RKO (cell line): ENCODE results near the gene LNPEP.

ENCODE experiments used
- DNase-seq: peaks from one replicate; pipeline ENCODE4 v3.0.0-alpha.2; 2016; ENCODE audit warnings: low spot score

The LNPEP gene

DNA sequence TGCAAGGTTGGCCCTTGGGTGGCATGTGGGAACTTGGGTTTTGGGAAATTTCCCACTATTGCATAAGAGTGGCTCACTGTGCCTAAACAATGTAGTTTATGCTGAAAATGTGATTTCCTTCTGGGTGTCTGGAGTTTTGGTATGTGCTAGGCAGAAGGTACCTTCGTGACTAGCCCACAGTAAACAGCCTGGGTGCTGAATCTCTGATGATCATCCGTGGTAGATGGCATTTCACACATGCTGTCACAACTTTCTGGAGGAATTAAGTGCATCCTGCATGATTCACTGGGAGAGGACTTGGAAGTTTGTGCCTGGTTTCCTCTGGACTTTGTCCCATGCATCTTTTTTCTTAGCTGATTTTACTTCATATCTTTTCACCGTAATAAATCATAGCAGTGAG is 64.5 kb downstream of the LNPEP start:
- DNase-seq, result no peak

DNA sequence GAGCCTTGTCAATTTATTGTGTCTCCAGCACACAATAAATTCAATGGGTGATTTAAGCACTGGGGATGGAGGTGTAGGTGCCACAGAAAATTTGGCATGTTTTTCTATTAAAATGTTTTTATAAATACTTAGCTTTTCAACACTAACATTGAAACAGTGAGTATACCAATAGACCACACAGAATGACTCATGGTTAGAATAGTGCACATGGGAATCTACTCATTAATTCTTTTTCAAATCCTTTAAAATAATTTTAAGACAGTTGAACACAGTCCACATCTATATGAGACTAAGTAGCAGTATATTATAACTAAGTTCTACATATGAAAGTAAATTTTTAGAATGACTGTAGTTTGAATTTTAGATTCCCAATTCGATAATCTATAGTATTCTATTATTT is 67.1 kb downstream of the LNPEP start:
- DNase-seq, result no peak

DNA sequence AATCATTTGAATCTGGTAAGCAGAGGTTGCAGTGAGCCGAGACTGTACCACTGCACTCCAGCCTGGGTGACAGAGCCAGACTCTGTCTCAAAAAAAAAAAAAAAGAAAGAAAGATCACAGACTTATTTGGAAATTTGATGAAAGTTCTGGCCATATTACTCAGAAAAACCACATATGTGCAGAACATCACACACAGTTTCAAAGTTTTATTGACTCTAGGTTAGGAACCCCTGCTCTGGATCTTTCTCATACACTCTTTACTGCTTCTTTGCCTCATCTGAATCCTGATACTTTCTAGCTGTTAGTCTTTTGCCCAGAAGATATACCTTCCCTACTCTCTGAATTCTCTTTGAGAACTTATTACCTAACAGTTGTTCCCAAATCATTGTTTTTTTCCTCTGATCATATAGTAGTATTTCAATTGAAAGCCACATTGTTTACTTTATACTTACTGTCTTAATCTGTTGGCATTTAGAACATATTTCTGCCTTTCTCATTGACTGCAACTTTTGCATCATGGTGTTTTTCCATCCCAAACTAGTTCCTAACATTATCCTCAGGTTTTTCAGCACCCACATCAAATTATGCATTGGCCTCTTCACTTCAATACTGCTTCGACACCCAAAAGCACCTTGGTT is 68.7 kb downstream of the LNPEP start:
- no peak for DNase-seq

GRCh38 chr5:97006454-97007060 is 70.7 kb downstream of the LNPEP start:
- DNase-seq, result no peak

DNA sequence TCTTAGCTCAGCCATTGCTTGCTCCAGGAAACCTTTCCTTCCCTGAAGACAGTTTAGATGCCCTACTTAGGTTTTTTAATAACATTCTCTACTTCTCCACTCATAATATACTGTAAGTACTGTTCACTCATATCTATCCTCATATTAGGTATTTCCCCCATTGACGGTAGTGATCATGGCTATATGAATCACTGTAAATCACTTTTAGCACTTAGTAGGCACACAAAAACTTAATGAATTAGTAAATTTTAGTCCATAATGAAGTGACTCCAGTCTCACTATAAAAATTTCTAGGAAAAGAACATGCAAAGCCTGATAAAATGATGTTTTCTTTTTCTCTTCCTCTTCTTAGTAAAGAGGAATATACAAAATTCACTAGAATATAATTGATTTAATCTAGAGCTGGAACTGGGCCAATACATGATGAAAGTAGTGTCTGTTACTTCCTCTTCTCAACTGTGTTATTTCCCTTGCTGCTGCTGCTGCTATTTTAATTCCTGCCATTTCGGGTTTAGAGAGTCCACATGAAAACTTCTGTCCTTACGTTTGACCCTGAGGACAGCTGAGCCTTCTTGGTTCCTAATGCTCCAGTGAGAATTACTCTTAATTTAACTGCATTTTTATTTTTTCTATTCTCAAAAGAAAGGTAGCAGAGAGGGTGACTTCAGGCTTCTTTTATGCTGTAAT is 73.5 kb downstream of the LNPEP start:
- DNase-seq, result no peak

DNA sequence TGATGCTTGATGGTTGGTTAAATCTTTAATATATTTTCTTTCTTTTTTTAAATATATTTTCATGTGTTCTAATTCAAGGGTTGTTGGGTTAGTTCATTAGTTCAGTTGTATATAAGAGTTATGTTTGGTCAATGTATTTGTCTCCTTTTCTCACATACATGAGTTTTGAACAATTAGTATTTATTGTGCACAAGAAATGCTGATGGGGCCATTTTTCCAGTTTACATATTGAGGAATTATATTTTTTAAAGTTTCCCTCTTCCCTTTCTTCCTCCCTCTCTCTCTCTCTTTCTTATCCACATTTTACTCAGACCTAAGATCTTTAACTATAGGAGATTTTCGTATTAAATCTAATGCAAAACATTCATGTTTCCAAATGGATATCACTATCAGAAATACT is 74.0 kb downstream of the LNPEP start:
- no peak for DNase-seq

DNA sequence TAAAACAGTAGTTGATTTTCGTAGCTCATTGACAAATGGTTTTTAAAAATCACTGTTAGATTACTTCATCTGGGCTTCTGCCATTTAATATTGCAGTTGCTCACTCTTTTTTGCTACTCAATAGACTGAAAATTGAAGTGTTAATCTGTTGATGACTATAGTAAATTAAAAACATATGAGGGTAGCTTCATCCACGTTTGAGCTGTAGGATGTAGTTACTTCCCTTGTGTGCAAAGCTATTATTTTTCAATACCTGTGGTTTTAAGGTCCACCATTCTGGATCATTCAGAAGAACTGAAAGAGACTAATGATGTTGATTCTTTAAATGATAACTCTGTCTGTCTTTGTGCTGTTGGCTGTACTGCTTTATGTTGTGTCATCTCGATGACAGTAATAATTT is 74.7 kb downstream of the LNPEP start:
- no peak for DNase-seq

- no peak for DNase-seq
Measured at GRCh38 chr5:97011567-97011966, 75.7 kb downstream of the LNPEP start.

DNA sequence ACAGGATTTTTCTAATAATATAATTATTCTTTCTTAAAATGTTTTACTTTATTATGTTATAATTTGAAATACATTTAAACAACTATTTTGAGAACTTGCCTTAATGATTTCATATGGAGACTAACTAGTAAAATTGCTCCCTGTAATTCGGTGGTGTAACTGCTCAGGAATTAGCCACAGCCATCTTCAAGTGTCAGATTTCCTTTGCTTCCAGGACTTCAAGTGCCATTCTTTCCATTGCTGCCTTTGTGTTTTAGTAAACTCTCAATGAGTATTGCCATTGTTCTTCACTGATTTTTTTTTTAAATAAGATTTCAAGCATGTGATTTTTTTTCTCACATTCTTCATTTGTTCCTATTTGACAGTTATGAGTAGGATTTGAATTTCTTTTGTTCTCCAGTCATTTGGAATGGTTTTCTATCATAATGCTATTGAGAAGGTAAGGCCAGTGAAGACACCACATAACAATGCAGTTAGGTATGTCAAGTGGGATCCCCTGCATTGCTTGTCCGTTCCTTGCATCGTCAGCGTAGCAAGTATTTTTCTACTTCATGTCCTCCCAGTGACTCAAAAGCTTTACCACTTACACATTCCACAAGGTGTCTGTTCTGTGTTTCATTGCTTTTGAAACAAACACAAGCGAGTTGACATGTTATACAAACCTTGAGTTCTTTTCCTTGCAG is 83.7 kb downstream of the LNPEP start:
- no peak for DNase-seq

- no peak for DNase-seq
Measured at GRCh38 chr5:97021416-97021815, 85.5 kb downstream of the LNPEP start.

DNA sequence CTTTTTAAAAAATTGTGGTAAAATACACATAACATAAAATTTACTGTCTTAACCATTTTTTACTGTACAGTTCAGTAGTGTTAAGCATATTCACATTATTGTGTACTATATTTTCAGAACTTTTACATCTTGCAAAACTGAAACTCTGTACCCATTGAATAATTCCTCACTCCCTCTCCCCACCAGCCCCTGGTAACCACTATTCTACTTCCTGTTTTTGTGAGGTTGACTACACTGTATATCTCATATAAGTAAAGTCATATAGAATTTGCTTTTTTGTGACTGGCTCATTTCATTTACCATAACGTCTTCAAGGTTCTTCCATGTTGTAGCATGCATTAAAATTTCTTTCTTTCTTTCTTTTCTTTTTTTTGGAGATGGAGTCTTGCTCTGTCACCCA is 87.0 kb downstream of the LNPEP start:
- DNase-seq, result no peak

DNA sequence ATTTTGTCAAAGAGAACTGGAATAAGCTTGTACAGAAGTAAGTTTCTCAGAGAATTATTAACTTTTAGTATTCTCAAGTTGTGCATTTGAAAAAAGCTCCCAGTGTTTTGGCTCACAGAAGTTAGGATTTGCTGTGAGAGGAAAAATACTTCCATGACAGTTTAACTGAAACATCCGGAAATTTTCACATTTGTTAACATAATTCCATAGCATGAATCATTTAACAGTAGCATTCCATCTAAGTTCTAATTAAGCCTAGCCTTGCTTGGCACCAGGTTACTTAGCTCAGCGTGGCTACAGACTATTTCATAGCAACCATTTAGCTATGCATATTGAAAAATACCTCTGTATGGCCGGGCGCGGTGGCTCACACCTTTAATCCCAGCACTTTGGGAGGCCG is 90.8 kb downstream of the LNPEP start:
- DNase-seq, result no peak

- DNase-seq, result no peak
Measured at GRCh38 chr5:97037819-97038218, 101.9 kb downstream of the LNPEP start.

DNA sequence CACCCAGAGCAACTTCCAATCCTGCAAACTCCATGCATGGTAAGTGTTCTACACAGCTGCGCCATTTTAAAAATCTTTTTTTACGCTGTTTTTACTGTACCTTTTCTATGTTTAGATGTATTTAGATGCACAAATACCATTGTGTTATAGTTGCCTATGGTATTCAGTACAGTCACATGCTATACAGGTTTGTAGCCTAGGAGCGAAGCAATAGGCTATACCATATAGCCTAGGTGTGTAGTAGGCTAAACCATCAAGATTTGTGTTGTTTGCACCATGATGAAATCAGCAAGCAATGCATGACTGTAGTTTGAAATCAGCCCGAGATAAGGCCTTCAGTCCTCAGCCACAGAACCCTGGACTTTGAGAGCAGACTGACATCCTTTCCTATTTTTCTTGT is 105.4 kb downstream of the LNPEP start:
- no peak for DNase-seq

DNA sequence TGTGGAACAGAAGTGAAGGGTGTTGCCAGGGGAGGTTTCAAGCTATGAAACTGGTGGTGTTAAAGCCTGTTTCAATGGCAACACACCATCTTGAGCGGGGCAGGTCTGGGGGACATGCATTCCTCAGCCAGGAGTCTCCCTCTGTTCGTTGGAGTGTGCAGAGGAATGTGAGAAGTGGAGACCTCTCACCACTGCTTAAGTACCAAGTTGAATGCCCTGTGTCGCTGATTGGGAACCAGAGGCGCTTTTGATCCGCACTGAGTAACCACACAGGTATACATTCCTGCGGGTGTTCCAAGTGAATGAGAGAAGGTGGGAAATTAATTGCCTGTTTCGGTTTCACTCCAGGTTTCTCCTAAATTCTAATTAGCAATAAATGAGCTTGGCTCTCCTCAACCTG is 107.1 kb downstream of the LNPEP start:
- no peak for DNase-seq

GRCh38 chr5:97043511-97043910 is 107.6 kb downstream of the LNPEP start:
- no peak for DNase-seq

GRCh38 chr5:97044052-97044451 is 108.2 kb downstream of the LNPEP start:
- peak; percentile 21 for DNase-seq

- peak; percentile 38 for DNase-seq
Measured at GRCh38 chr5:97046270-97046982, 110.5 kb downstream of the LNPEP start.

- no peak for DNase-seq
Measured at GRCh38 chr5:97047076-97047475, 111.2 kb downstream of the LNPEP start.

DNA sequence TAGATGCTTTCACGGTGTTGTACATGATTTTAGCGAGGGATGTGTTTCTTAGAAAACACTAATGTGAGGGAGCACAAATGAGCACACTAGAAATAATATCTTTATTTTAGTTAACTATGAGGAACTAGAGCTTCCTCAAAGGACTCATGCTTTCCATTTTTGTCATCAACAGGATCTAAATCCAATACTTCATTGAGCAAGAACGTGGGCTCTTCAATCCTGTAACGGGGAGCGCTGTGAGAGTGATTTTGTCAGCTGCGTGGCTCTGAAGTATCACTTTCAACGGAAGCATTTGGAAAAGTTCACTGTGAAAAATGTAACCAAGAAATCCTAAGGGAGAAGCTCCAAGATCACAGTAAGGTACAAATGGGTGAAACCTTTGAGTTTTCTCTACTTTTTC is 113.3 kb downstream of the LNPEP start:
- DNase-seq, result no peak

- no peak for DNase-seq
Measured at GRCh38 chr5:97056263-97056662, 120.4 kb downstream of the LNPEP start.

- no peak for DNase-seq
Measured at GRCh38 chr5:97062046-97062445, 126.2 kb downstream of the LNPEP start.
